HG03439 (cell line): ENCODE measurements around the gene NCOA3.

Experiments
- ATAC-seq: cut with Tn5 transposase; IDR thresholded peaks from one replicate; pipeline ENCODE4 v1.9.1; 2021; ENCODE audit warnings: mild to moderate bottlenecking, moderate library complexity; ENCODE audit not compliant: unreplicated experiment

Gene NCOA3

DNA sequence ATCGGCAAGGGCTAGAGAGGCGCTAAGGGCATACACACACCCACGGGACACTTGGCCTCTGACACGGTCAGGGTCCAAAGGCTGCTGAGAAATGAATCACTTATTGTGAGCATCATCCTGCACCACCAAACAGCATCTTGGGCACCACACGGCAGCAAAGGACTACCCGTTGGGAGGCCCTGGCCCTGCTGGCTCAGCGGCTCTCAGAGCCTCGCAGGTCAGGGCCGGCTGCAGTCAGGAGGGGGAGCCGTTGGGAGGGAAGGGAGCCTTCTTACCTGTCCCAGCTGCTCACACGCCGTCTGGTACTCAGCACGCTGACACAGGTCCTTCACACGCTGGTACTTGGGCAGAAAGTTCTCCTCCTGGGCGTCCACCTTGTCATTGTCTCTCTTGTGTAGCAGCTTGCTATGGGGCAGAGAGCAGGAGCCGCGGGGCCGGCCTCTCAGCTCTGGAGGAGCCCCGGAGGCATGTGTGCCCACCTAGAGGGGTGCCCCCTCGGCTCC lies 174.6 kb downstream of the NCOA3 start:
- ATAC-seq = no peak

DNA sequence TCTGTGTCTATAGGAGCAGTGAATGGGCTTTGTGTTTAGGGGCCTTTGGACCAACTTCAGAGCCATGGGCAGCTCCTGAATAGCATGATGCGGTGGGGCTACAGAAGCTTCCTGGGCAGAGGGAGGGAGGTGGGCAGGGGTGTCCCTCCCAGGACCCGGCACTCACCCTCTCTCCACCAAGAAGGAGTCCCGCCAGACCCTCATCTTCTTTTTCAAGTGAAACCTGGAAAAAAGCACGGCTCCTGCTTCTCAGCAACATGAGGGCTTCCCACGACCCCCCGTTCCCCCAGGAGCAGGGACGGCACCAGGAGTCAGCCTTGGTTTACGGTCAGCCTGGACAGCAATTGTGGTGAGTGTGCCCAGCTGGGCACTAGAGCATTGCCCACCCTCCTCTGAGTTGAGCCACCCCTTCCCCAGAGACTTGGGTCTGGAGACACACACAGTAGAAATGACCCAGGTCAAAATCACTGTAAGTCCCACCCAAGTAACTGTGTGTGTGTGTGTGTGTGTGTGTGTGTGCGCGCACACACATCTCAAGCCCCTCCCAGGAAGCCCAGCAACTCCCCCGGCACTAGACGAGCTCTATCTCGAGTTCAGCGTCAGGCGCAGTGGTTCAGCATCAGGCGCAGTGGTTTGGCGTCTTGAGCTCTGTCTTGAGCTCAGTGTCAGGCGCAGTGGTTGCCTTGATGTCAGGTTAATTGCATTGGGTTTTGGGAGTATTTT lies 175.4 kb downstream of the NCOA3 start:
- ATAC-seq = no peak

GRCh38 chr20:47677635-47678453 lies 176.2 kb downstream of the NCOA3 start:
- ATAC-seq = no peak

GRCh38 chr20:47678536-47678935 lies 176.8 kb downstream of the NCOA3 start:
- ATAC-seq = no peak

GRCh38 chr20:47679462-47679861 lies 177.8 kb downstream of the NCOA3 start:
- no peak for ATAC-seq

GRCh38 chr20:47680804-47681529 lies 179.3 kb downstream of the NCOA3 start:
- ATAC-seq = no peak

DNA sequence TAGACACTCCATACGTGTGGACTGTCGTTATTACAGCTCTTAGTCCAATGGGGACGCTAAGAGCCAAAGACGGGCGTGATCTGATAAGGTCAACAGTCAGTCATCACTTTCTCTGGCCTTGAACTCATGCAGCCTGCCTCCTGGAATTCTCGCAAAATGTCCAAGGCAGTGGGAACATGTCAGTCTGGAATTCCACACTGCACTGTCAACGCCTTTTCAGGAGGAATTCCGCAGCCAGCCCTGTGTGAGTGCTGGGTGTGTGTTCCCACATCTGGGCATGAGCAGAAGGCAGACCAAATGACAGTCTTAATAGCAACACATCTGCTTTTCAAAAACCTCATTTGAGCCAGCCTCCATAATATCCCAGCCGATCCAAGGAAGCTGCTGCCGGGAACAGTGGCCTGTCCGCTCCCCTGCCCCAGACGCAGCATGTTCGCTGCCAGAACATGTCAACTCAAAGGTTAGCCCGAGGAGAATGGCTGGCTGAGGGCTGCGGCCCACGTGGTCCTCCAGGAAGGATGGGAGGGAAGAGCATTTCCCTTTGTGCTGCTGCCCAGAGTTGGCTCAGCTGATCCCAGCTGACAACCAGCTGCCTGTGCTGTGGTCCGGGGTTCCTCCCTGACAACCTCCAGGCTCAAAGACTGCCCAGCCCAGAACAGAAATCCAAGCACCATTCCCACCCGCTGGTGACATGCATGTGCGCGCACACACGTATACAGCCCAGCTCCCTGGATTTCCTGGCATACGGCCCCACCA lies 180.5 kb downstream of the NCOA3 start:
- no peak for ATAC-seq

DNA sequence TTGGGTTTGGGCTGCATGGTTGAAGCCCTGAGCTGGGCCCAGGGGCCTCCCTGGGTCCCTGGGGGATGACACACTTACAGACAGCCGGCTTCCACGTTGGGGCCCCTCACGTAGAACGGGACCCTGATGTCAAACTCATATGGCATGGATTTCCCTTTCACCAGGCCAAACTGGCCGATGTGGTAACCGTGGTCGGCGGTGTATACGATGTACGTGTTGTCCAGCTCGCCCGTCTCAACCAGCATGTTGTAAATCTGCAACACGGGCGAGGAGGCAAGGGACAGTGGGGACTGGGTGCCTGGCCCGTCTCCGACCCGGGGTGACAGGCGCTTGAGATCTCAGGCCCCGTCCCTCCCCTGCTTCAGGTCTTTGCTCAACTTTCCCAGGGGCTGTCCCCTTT lies 181.2 kb downstream of the NCOA3 start:
- no peak for ATAC-seq

GRCh38 chr20:47684306-47685080 lies 182.8 kb downstream of the NCOA3 start:
- ATAC-seq = no peak

GRCh38 chr20:47686545-47686944 lies 184.9 kb downstream of the NCOA3 start:
- ATAC-seq = no peak

GRCh38 chr20:47687095-47687987 lies 185.7 kb downstream of the NCOA3 start:
- no peak for ATAC-seq

- ATAC-seq = no peak
These were observed 187.0 kb downstream of the NCOA3 start for GRCh38 chr20:47688385-47689381.

DNA sequence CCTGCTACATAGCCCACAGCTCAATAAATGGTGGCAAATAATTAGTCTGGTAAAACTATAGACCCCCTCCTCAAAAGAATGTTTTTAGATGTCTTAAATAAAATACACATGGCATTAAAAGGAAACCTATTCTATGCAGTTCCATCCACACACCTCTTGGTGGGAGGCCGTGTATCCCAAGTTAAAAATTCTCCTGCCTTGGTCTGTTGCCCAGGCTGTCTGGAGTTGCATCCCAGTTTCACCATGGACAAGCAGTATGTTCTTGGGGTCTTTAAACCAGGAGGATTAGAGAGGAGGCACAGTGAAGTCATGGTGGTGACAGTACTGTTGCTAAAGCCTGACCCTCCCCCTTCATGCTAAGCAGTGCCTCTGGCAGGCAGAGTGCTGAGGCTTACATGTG lies 188.0 kb downstream of the NCOA3 start:
- ATAC-seq = no peak

GRCh38 chr20:47691625-47692024 lies 189.9 kb downstream of the NCOA3 start:
- ATAC-seq = no peak

DNA sequence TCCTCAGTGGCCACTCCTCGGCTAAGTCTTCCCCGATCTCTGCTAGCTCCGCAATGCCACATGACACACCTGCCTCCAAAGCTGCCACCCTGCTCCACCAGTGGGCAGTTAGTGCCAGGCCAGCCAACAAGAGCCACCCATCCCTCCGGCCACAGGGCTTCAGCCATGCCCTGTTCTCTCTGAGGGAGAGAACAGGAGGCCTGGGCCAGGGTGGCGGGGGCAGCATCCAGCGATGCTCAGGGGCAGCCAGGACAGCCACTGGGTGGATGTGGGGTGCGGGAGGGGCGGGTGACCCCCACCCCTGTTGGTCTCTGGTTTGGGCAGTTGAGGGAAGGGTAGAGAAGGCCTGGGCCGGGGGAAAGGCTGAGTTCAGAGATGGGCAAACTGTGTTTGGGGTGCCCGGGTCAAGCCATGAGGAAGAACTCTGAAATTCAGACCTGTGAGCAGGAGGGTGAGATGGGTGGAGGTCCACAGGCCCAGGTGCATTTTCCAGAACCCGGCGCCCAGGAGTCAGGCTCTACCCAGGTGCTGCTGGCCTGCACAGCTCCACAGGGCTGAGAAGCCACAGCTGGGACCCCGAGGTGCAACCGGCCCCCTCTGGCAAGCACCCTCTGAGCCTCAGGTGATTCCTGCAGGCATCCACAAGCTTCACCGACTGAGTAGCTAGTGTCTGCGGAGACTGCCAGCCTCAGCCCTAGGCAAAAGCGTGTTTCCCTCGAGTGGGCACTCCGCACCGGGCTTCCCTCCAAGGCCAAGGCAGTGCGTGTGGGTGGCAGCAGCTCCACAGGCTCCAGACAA lies 192.5 kb downstream of the NCOA3 start:
- no peak for ATAC-seq

DNA sequence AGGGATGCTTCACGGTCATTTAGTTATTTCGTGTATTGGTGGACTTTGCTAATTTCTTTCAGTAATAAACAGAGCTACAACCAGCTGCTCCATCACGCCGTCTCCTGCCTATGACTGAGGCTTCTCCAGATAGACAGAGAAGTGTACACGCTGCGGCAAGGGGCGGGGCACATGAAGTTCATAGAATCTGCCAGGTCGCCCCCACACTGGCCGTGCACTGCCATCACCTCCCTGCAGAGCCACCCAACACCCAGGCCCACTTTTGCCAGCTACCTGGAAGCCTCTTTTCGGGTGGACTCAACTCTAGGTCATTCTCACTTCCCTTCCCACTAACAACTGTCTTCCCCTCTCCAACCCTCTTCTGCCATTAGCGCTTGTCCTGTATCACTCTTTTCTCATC lies 195.2 kb downstream of the NCOA3 start:
- ATAC-seq = no peak

DNA sequence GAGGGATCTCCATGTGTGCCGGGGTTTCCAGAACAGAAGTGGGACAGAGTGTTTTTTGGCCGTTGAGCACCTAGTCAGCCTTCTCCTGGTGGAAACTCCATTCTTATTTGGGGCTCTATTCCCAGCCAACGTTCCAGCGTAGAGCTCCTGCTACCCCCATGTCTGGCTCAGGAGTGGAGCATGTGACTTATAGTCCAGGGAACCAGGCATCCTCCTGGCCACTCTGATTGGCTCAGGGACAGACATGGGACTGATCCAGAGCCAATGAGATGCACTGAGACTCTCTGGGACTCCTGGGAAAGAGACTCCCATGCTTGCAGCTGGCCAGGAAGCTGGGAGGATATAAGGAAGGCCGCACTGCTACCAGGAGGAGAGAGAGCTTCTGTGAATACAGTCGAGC lies 196.5 kb downstream of the NCOA3 start:
- no peak for ATAC-seq
